Measurements from ENCODE around the gene RAB25.
"Not testable (repeated sequence)": the region's sequence is repeated elsewhere in the genome, so short reads cannot be mapped to it uniquely, and the experiment has no call there.

GRCh38 chr1:156034991-156035390 lies 26.0 kb upstream of the RAB25 start:
- not testable (repeated sequence) for TF ChIP-seq CTCF, POLR2A (IDR thresholded peaks at IDR 0.05)
